ENCODE data around the gene SMIM8. TPM values are rescaled to one million over a fixed set of nuclear protein-coding genes. Genes with fewer than 3 reads are reported as not detected.

Gene SMIM8
- total RNA-seq, 1 donor from 2014 or later: 5.5 TPM

DNA sequence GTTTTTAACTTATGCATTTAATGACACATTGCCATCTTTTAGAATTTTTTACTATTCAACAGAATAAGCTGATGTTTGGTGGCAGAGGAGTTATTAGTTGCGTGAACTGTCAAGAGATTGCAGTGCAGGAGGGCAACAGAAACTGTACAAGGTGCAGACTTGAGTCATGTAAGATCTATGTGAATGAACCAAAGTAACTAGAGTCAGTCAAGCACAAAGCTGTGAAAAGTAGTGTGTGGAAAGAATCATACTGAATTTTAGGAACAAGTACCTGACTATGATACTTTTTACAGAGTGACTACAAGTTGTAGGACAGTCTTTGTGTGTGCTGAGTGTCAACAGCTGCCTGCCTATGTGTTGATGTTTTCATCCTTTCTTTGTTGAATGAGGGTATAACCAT is 19.5 kb downstream of the SMIM8 start:
- H3K27me3 Mint-ChIP-seq (ENCODE audit: low read depth): no peaks in the 10 kb centered on the region
- peaks cover 15% of the 10 kb centered on the region for H3K4me1 Mint-ChIP-seq (ENCODE audit: low read depth)
- H3K36me3 Mint-ChIP-seq (ENCODE audit: low read depth): peaks cover 5% of the 10 kb centered on the region
- no peak for DNase-seq (ENCODE audit: low spot score)
- no peak overlapping the region for H3K27ac Mint-ChIP-seq (ENCODE audit: unreplicated experiment)
- no peaks in the 10 kb centered on the region for H3K9me3 Mint-ChIP-seq (ENCODE audit: low read depth)
- no peak overlapping the region for H3K4me3 Mint-ChIP-seq (ENCODE audit: unreplicated experiment)
- TF ChIP-seq, protein P1, sequence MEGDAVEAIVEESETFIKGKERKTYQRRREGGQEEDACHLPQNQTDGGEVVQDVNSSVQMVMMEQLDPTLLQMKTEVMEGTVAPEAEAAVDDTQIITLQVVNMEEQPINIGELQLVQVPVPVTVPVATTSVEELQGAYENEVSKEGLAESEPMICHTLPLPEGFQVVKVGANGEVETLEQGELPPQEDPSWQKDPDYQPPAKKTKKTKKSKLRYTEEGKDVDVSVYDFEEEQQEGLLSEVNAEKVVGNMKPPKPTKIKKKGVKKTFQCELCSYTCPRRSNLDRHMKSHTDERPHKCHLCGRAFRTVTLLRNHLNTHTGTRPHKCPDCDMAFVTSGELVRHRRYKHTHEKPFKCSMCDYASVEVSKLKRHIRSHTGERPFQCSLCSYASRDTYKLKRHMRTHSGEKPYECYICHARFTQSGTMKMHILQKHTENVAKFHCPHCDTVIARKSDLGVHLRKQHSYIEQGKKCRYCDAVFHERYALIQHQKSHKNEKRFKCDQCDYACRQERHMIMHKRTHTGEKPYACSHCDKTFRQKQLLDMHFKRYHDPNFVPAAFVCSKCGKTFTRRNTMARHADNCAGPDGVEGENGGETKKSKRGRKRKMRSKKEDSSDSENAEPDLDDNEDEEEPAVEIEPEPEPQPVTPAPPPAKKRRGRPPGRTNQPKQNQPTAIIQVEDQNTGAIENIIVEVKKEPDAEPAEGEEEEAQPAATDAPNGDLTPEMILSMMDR (IDR thresholded peaks at IDR 0.05): no peak

DNA sequence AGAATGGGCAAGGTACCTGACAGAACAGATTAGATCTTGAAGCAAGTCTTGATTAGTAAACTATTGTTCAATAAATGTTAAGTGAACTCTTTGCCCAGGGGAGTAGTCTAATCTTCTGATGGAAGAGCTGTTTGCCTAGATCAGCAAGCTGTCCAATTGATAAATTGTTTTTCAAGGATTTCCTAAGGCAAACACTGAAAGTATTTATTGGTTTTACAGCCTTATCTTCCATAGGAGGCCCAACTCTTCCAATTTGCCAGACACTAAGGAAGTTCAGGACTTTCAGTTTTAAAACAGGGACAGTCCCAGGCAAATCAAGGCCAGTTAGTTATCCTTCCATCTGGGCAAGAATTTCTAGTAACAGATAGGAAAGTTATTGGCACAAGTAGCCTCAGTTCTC is 20.4 kb downstream of the SMIM8 start:
- DNase-seq (ENCODE audit: low spot score): no peak
- Mint-ChIP-seq H3K4me3 (ENCODE audit: unreplicated experiment) (no peak overlapping the region), H3K9me3 (ENCODE audit: low read depth) (no peaks in the 10 kb centered on the region), H3K4me1 (ENCODE audit: low read depth) (peaks cover 15% of the 10 kb centered on the region), H3K27me3 (ENCODE audit: low read depth) (no peaks in the 10 kb centered on the region), H3K36me3 (ENCODE audit: low read depth) (peaks cover 7% of the 10 kb centered on the region), H3K27ac (ENCODE audit: unreplicated experiment) (no peak overlapping the region)
- TF ChIP-seq, protein P1 (IDR thresholded peaks at IDR 0.05): no peak

DNA sequence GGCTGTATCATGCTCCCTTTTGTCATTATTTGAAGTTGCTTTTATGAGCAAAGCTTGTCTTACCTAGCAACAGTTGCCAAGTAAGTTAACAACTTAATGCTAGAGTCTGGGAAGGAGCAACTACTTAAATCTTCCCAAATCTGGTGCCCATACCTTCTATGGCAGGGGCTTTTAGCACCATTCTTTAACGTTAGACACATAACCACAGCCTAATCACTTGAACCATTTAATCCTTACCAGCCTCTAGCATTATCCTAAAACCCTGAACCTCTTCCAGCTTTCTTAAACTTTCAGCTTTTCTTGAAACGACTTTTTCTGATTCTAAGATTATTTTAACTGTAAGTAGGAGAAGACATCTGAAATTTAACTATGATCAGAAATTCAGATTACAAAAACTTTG is 22.3 kb downstream of the SMIM8 start, which contains the start of gene C6orf163:
TSS of gene C6orf163 (plus strand) at position 83 of the 400 bp plus-strand sequence. CDS start at position 370, 287 bp downstream.
- TF ChIP-seq, protein P1 (IDR thresholded peaks at IDR 0.05): no peak
- no peak within 1 kb of the TSS for H3K4me3 Mint-ChIP-seq (ENCODE audit: unreplicated experiment)
- peaks cover 5% of the 10 kb centered on the region for H3K36me3 Mint-ChIP-seq (ENCODE audit: low read depth)
- no peaks in the 10 kb centered on the region for H3K9me3 Mint-ChIP-seq (ENCODE audit: low read depth)
- no peak within 1 kb of the TSS for H3K27ac Mint-ChIP-seq (ENCODE audit: unreplicated experiment)
- no peaks in the 10 kb centered on the region for H3K27me3 Mint-ChIP-seq (ENCODE audit: low read depth)
- DNase-seq (ENCODE audit: low spot score): no peak
- peaks cover 6% of the 10 kb centered on the region for H3K4me1 Mint-ChIP-seq (ENCODE audit: low read depth)

DNA sequence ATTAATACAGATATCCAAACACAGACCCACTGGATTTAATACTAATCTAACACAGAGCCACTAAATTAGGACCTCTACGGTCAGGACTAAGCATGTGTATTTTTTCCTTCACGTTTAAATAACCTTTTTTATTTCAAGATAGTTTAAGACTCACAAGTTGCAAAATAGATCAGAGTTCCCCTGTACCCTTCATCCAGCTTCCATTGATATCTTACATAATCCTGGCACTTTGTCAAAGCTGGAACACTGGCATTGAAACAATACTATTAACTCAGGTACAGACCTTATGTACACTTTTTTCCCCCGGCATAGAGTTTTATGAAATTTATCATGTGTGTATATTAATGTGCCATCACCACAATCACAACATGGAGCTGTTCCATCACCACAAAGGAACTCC is 24.3 kb downstream of the SMIM8 start:
- no peak for DNase-seq (ENCODE audit: low spot score)
- Mint-ChIP-seq H3K36me3 (ENCODE audit: low read depth) (peaks cover 5% of the 10 kb centered on the region), H3K9me3 (ENCODE audit: low read depth) (no peaks in the 10 kb centered on the region), H3K4me3 (ENCODE audit: unreplicated experiment) (no peak overlapping the region), H3K27ac (ENCODE audit: unreplicated experiment) (no peak overlapping the region), H3K27me3 (ENCODE audit: low read depth) (no peaks in the 10 kb centered on the region), H3K4me1 (ENCODE audit: low read depth) (no peaks in the 10 kb centered on the region)
- TF ChIP-seq, protein P1 (IDR thresholded peaks at IDR 0.05): no peak

DNA sequence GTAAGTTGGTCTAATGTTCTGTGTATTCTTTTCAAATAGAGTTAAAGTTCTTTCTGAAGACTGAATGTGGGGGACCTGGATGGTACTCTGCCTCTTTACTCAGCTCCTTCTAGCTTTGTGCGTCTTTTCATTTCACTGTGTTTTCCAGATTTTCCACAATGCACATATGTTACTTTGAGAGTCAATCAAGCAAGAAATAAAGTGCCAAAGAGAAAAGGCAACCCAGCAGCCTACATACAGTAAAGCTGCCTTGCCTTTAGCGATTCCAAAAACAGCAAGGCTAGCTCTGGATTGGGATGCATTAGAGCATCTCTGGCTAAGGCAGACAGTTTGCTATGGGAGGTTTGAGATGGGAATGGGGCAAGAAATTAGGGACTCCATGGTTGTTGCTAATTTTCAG is 27.5 kb downstream of the SMIM8 start:
- Mint-ChIP-seq H3K9me3 (ENCODE audit: low read depth) (no peaks in the 10 kb centered on the region), H3K27ac (ENCODE audit: unreplicated experiment) (no peak overlapping the region), H3K27me3 (ENCODE audit: low read depth) (no peaks in the 10 kb centered on the region), H3K36me3 (ENCODE audit: low read depth) (peaks cover 5% of the 10 kb centered on the region), H3K4me3 (ENCODE audit: unreplicated experiment) (no peak overlapping the region), H3K4me1 (ENCODE audit: low read depth) (no peaks in the 10 kb centered on the region)
- TF ChIP-seq, protein P1 (IDR thresholded peaks at IDR 0.05): no peak
- DNase-seq (ENCODE audit: low spot score): no peak
